K562 (cell line): Measurements from ENCODE around the gene CNMD. TPM values are rescaled to one million over a fixed set of nuclear protein-coding genes. Genes with fewer than 3 reads are reported as not detected.

Experiments used
- ATAC-seq: fragments of 200-7000 bp; cut with Tn5 transposase; 3 replicates; pipeline ENCODE4 v1.9.1; 2020; ENCODE audit warnings: moderate library complexity
- BruUV-seq: library from RNA; stranded (reverse); fragments of 400-500 nt; replicated peaks from 2 replicates; lab custom pipeline; 2021; lab: Mats Ljungman, UMichigan
- CTCF ChIA-PET: fragments of 300-600 bp; formaldehyde crosslinking; extraction: SDS; loops from one replicate; lab custom pipeline; 2021; ENCODE audit warnings: low intra/inter-chr PET ratio; lab: Yijun Ruan, JAX
- POLR2A ChIA-PET: fragments of 300-600, 350-650 bp; sonication (Branson Sonifier 250); formaldehyde crosslinking; extraction: SDS; loops from one replicate; lab custom pipeline; 2021; ENCODE audit warnings: antibody characterized with exemption, inconsistent platforms; lab: Yijun Ruan, JAX
- DNase-seq, 4 experiments: peaks; one replicate each; pipeline versions ENCODE4 v3.0.0 to v3.0.0-alpha.2; 2011 to 2018; ENCODE audit warnings: low spot score in 3 of 4, mixed read lengths in 3 of 4; ENCODE audit errors: extremely low read depth in 1 of 4
- FAIRE-seq: peaks from 2 replicates; lab custom pipeline; 2011; peaks lifted over from hg19 to GRCh38; lab: Jason Lieb, UNC
- H2AFZ ChIP-seq: 2 replicates; pipeline ENCODE4 v1.6.0; 2011; ENCODE audit warnings: low read depth, low read length, control low read depth, inconsistent platforms
- H3K27ac ChIP-seq: fragments of 200-600 bp; 3 replicates; pipeline ENCODE4 v1.8.0; 2011; ENCODE audit warnings: low read depth, mild to moderate bottlenecking, control low read depth, inconsistent platforms, low read length, moderate library complexity, mixed read lengths; ENCODE audit errors: extremely low read depth
- H3K27me3 ChIP-seq, 2 experiments: fragments of 300-600 bp in 1 of 2; 2 replicates in 1 of 2; 3 replicates in 1 of 2; pipeline versions ENCODE4 v1.6.0 to v1.8.0; 2011; ENCODE audit warnings: inconsistent platforms in 2 of 2, low read length in 2 of 2, mild to moderate bottlenecking in 1 of 2, mixed read lengths in 1 of 2, moderate library complexity in 1 of 2; ENCODE audit not compliant: control insufficient read depth in 2 of 2, insufficient read depth in 2 of 2
- H3K36me3 ChIP-seq: fragments of 300-600 bp; 3 replicates; pipeline ENCODE4 v1.8.0; 2011; ENCODE audit warnings: mild to moderate bottlenecking, low read length, inconsistent platforms; ENCODE audit not compliant: control insufficient read depth, insufficient read depth
- H3K4me1 ChIP-seq, 2 experiments: fragments of 200-600 bp in 1 of 2; replicated peaks in 1 of 2; 2 replicates in 1 of 2; 3 replicates in 1 of 2; pipeline versions ENCODE4 v1.5.1 to v1.8.0; 2011; ENCODE audit warnings: inconsistent platforms in 2 of 2, low read length in 2 of 2, mild to moderate bottlenecking in 1 of 2, mixed read lengths in 1 of 2, moderate library complexity in 1 of 2; ENCODE audit not compliant: control insufficient read depth in 2 of 2, insufficient read depth in 2 of 2
- H3K4me2 ChIP-seq: 2 replicates; pipeline ENCODE4 v1.6.1; 2011; ENCODE audit warnings: low read length, control low read depth, inconsistent platforms, mixed read lengths; ENCODE audit not compliant: insufficient read depth
- H3K4me3 ChIP-seq: fragments of 200-600 bp; sonication (generic), shearing (Covaris generic); 2 replicates; pipeline ENCODE4 v1.5.1; 2016; ENCODE audit warnings: control low read depth, inconsistent platforms
- H3K79me2 ChIP-seq: fragments of 200-600 bp; 3 replicates; pipeline ENCODE4 v1.8.0; 2011; ENCODE audit warnings: low read length, inconsistent platforms; ENCODE audit not compliant: control insufficient read depth, insufficient read depth
- H3K9ac ChIP-seq, 2 experiments: 2 replicates each; pipeline versions ENCODE4 v1.6.0 to v1.6.1; 2011; ENCODE audit warnings: low read depth in 2 of 2, low read length in 2 of 2, control low read depth in 1 of 2, inconsistent platforms in 1 of 2, mild to moderate bottlenecking in 1 of 2, mixed read lengths in 1 of 2; ENCODE audit not compliant: insufficient read depth in 1 of 2
- H3K9me1 ChIP-seq: one replicate; pipeline ENCODE4 v1.6.0; 2011; ENCODE audit warnings: inconsistent platforms, mild to moderate bottlenecking, low read length, moderate library complexity; ENCODE audit not compliant: control insufficient read depth, insufficient read depth
- H3K9me3 ChIP-seq: replicated peaks from 2 replicates; pipeline ENCODE4 v1.5.1; 2011; ENCODE audit warnings: low read depth, low read length, inconsistent platforms; ENCODE audit not compliant: control insufficient read depth, insufficient read depth
- H4K20me1 ChIP-seq: replicated peaks from 2 replicates; pipeline ENCODE4 v1.6.1; 2011; ENCODE audit warnings: low read length, inconsistent platforms, mixed read lengths; ENCODE audit not compliant: control insufficient read depth, insufficient read depth
- ASH1L ChIP-seq: fragments of 450-650 bp; IDR thresholded peaks from 2 replicates; pipeline ENCODE4 v1.6.1; 2018; ENCODE audit warnings: borderline replicate concordance, mild to moderate bottlenecking, low read depth; ENCODE audit not compliant: partially characterized antibody
- CSDE1 ChIP-seq, 2 experiments: fragments of 450-650 bp; IDR thresholded peaks; 2 replicates each; pipeline ENCODE4 v1.6.1; 2016; ENCODE audit warnings: mild to moderate bottlenecking in 1 of 2
- FOSL1 ChIP-seq: fragments of 200-800 bp; sonication (Bioruptor generic); conservative IDR thresholded peaks from 2 replicates; pipeline ENCODE4 v1.6.1; 2016; ENCODE audit warnings: missing genetic modification characterization, missing compliant biosample characterization
- GABPB2 ChIP-seq: fragments of 250-450 bp; sonication (Bioruptor Pico); conservative IDR thresholded peaks from 2 replicates; pipeline ENCODE4 v1.5.1; 2021; ENCODE audit warnings: mild to moderate bottlenecking
- HDAC2 ChIP-seq: fragments of 450-650 bp; IDR thresholded peaks from 2 replicates; pipeline ENCODE4 v1.6.1; 2016; ENCODE audit warnings: mild to moderate bottlenecking
- KLF10 ChIP-seq: fragments of 250-450 bp; sonication (Bioruptor Pico); IDR thresholded peaks from 2 replicates; pipeline ENCODE4 v1.6.1; 2021; ENCODE audit warnings: matching md5 sums
- LARP7 ChIP-seq: fragments of 450-650 bp; IDR thresholded peaks from 2 replicates; pipeline ENCODE4 v1.6.1; 2016
- PHF21A ChIP-seq: fragments of 450-650 bp; IDR thresholded peaks from 2 replicates; pipeline ENCODE4 v1.6.1; 2017; ENCODE audit warnings: low read depth, borderline replicate concordance
- POLR2H ChIP-seq: IDR thresholded peaks from 2 replicates; pipeline ENCODE4 v1.6.1; 2016; ENCODE audit warnings: missing genetic modification characterization, low read depth, mild to moderate bottlenecking, control low read depth, missing compliant biosample characterization, moderate library complexity
- SIRT6 ChIP-seq: IDR thresholded peaks from one replicate; pipeline ENCODE4 v1.6.1; 2012; ENCODE audit warnings: low read depth, mild to moderate bottlenecking, control low read depth, inconsistent platforms, low read length, moderate library complexity
- SOX6 ChIP-seq: fragments of 450-650 bp; IDR thresholded peaks from 2 replicates; pipeline ENCODE4 v1.6.1; 2014; ENCODE audit warnings: mild to moderate bottlenecking
- TAF1 ChIP-seq: IDR thresholded peaks from 2 replicates; pipeline ENCODE4 v1.6.1; 2011; ENCODE audit warnings: mild to moderate bottlenecking, low read length, moderate library complexity; ENCODE audit not compliant: insufficient read depth, control insufficient read depth, severe bottlenecking; ENCODE audit errors: extremely low read depth
- TOE1 ChIP-seq, 2 experiments: fragments of 450-650 bp in 1 of 2; sonication (generic) in 1 of 2; formaldehyde crosslinking in 1 of 2; IDR thresholded peaks; 2 replicates each; pipeline versions ENCODE4 v1.7.1 to v1.8.0; 2016 to 2022; ENCODE audit warnings: borderline replicate concordance in 2 of 2, mild to moderate bottlenecking in 2 of 2, antibody characterized with exemption in 1 of 2, inconsistent platforms in 1 of 2, low read depth in 1 of 2, missing genetic modification reagents in 1 of 2, moderate library complexity in 1 of 2
- ZNF175 ChIP-seq: fragments of 200-800 bp; sonication (Bioruptor generic); IDR thresholded peaks from 2 replicates; pipeline ENCODE4 v1.6.1; 2016; ENCODE audit warnings: low read depth, mild to moderate bottlenecking, missing genetic modification characterization, missing compliant biosample characterization
- WGBS: fragments of 100-300 bp; shearing (Covaris generic); methylation state at CpG from one replicate; pipeline ENCODE4 v1.1.6; 2016; ENCODE audit warnings: low coverage, mixed read lengths; ENCODE audit not compliant: insufficient coverage; ENCODE audit errors: missing lambda C conversion rate; 5-methylcytosine and 5-hydroxymethylcytosine counted together
- in situ Hi-C: fragments of 300-500 bp; cut with MboI; formaldehyde crosslinking; loops from 4 replicates; pipeline ENCODE4 v1.15.0; 2018; ENCODE audit warnings: inconsistent platforms, mixed read lengths
- intact Hi-C: fragments of 100-400 bp; cut with micrococcal nuclease; formaldehyde crosslinking; loops from 2 replicates; pipeline ENCODE4 v1.14.2; 2022
- polyA plus RNA-seq, 8 experiments: library from polyadenylated mRNA; depleted of rRNA in 4 of 8; stranded (reverse) in 5 of 8; unstranded in 3 of 8; fragments of >200 nt; fragmentation: Nextera tagmentation in 2 of 8; fragmentation: Illumina TruSeq in 1 of 8; extraction: Ambion mirVana in 2 of 8; extraction: Trizol in 1 of 8; gene quantifications; 2 replicates each; pipeline versions ENCODE4 v1.2.1 to v1.2.3, GENCODE V29; 2011 to 2014; ENCODE audit warnings: inconsistent platforms in 1 of 8, missing spikeins in 1 of 8
- total RNA-seq, 7 experiments: library from RNA; depleted of rRNA in 6 of 7; stranded (reverse); fragments of >200 nt in 6 of 7; fragmentation: Illumina TruSeq in 2 of 7; extraction: Trizol in 2 of 7; gene quantifications; 2 replicates each; pipeline versions ENCODE4 v1.2.1 to v1.2.3, GENCODE V29; 2011 to 2021; ENCODE audit warnings: low replicate concordance in 1 of 7
- TF ChIP-seq, protein P1 (sequence below), 2 experiments: fragments of 450-650 bp; IDR thresholded peaks; 2 replicates each; pipeline ENCODE4 v1.6.1; 2016
- TF ChIP-seq, protein P2 (sequence below): sonication (generic); formaldehyde crosslinking; IDR thresholded peaks from 2 replicates; pipeline ENCODE4 v1.8.1; 2023; ENCODE audit warnings: mild to moderate bottlenecking, missing genetic modification reagents
- TF ChIP-seq, protein P3 (sequence below): fragments of 450-650 bp; IDR thresholded peaks from 2 replicates; pipeline ENCODE4 v1.6.1; 2016; ENCODE audit warnings: low read depth, mild to moderate bottlenecking, moderate library complexity

The CNMD gene
- total and polyA plus RNA-seq, 9 of the 15 experiments (the other 6 are each of a cell fraction or from before 2014, with no cell fraction given), result not detected

GRCh38 chr13:52712385-52712784 lies 27.2 kb downstream of the CNMD start:
- FAIRE-seq (no peak), ATAC-seq (no peak), DNase-seq (no peak)
- no TSS peak for BruUV-seq
- H3K27me3 ChIP-seq, result no peaks in the 10 kb centered on the region
- H3K4me3 ChIP-seq, result no peak overlapping the region
- no peaks in the 10 kb centered on the region for H3K36me3 ChIP-seq
- no peak overlapping the region for H2AFZ ChIP-seq
- WGBS, result 4% methylated on average over 3 of the region's 3 CpGs
- H3K79me2 ChIP-seq, result no peaks in the 10 kb centered on the region
- no peaks in the 10 kb centered on the region for H4K20me1 ChIP-seq
- ChIA-PET POLR2A (interaction anchor here (0.8 kb wide), 1 partner anchor 59 kb away, joined by 3 read pairs; the partner anchor contains the start of gene SUGT1), CTCF (no interaction called here)
- intact Hi-C loops, result no loop called here
- in situ Hi-C loops, result no loop called here
- H3K4me1 ChIP-seq, result no peaks in the 10 kb centered on the region
- no peak overlapping the region for H3K27ac ChIP-seq
- no peak overlapping the region for H3K4me2 ChIP-seq
- no peaks in the 10 kb centered on the region for H3K9me1 ChIP-seq
- H3K9me3 ChIP-seq, result no peaks in the 10 kb centered on the region
- H3K9ac ChIP-seq, result no peak overlapping the region
- TF ChIP-seq LARP7, result no peak
- TF ChIP-seq POLR2H (tag), result no peak
- no peak for TF ChIP-seq ZNF175
- TF ChIP-seq TAF1, result no peak
- no peak for TF ChIP-seq CSDE1 (IDR thresholded peaks at IDR 0.05)
- TF ChIP-seq, protein P1, sequence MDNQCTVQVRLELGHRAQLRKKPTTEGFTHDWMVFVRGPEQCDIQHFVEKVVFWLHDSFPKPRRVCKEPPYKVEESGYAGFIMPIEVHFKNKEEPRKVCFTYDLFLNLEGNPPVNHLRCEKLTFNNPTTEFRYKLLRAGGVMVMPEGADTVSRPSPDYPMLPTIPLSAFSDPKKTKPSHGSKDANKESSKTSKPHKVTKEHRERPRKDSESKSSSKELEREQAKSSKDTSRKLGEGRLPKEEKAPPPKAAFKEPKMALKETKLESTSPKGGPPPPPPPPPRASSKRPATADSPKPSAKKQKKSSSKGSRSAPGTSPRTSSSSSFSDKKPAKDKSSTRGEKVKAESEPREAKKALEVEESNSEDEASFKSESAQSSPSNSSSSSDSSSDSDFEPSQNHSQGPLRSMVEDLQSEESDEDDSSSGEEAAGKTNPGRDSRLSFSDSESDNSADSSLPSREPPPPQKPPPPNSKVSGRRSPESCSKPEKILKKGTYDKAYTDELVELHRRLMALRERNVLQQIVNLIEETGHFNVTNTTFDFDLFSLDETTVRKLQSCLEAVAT (IDR thresholded peaks at IDR 0.05), result no peak
- TF ChIP-seq HDAC2, result no peak
- no peak for TF ChIP-seq FOSL1 (tag)
- TF ChIP-seq PHF21A, result no peak
- TF ChIP-seq, protein P2, sequence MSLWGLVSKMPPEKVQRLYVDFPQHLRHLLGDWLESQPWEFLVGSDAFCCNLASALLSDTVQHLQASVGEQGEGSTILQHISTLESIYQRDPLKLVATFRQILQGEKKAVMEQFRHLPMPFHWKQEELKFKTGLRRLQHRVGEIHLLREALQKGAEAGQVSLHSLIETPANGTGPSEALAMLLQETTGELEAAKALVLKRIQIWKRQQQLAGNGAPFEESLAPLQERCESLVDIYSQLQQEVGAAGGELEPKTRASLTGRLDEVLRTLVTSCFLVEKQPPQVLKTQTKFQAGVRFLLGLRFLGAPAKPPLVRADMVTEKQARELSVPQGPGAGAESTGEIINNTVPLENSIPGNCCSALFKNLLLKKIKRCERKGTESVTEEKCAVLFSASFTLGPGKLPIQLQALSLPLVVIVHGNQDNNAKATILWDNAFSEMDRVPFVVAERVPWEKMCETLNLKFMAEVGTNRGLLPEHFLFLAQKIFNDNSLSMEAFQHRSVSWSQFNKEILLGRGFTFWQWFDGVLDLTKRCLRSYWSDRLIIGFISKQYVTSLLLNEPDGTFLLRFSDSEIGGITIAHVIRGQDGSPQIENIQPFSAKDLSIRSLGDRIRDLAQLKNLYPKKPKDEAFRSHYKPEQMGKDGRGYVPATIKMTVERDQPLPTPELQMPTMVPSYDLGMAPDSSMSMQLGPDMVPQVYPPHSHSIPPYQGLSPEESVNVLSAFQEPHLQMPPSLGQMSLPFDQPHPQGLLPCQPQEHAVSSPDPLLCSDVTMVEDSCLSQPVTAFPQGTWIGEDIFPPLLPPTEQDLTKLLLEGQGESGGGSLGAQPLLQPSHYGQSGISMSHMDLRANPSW (CRISPR knock-in tag), result no peak
- no peak for TF ChIP-seq GABPB2 (CRISPR knock-in tag)
- TF ChIP-seq, protein P3, sequence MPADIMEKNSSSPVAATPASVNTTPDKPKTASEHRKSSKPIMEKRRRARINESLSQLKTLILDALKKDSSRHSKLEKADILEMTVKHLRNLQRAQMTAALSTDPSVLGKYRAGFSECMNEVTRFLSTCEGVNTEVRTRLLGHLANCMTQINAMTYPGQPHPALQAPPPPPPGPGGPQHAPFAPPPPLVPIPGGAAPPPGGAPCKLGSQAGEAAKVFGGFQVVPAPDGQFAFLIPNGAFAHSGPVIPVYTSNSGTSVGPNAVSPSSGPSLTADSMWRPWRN, result no peak
- TF ChIP-seq ASH1L, result no peak
- no peak for TF ChIP-seq TOE1 (IDR thresholded peaks at IDR 0.05; ENCODE audit: borderline replicate concordance)
- TF ChIP-seq TOE1 (CRISPR knock-in tag; IDR thresholded peaks at IDR 0.05; ENCODE audit: borderline replicate concordance, low read depth), result no peak
- no peak for TF ChIP-seq KLF10
- no peak for TF ChIP-seq SIRT6
- no peak for TF ChIP-seq SOX6
